Measurements from ENCODE around the gene CD2BP2. TPM values are rescaled to one million over a fixed set of nuclear protein-coding genes. Genes with fewer than 3 reads are reported as not detected.

The CD2BP2 gene
- total and polyA plus RNA-seq, 9 of the 15 experiments (the other 6 are each of a cell fraction or from before 2014, with no cell fraction given) = 3.9 to 51.1 (median 32.8) TPM

- TF ChIP-seq, protein P1, sequence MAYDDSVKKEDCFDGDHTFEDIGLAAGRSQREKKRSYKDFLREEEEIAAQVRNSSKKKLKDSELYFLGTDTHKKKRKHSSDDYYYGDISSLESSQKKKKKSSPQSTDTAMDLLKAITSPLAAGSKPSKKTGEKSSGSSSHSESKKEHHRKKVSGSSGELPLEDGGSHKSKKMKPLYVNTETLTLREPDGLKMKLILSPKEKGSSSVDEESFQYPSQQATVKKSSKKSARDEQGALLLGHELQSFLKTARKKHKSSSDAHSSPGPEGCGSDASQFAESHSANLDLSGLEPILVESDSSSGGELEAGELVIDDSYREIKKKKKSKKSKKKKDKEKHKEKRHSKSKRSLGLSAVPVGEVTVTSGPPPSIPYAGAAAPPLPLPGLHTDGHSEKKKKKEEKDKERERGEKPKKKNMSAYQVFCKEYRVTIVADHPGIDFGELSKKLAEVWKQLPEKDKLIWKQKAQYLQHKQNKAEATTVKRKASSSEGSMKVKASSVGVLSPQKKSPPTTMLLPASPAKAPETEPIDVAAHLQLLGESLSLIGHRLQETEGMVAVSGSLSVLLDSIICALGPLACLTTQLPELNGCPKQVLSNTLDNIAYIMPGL (CRISPR knock-in tag; IDR thresholded peaks at IDR 0.05) = no peak
- TF ChIP-seq HMG20A (CRISPR knock-in tag; conservative IDR thresholded peaks at IDR 0.05) (no peak), ZNF586 (CRISPR knock-in tag; conservative IDR thresholded peaks at IDR 0.05) (no peak), ZNF232 (CRISPR knock-in tag; IDR thresholded peaks at IDR 0.05) (no peak), GABPB2 (CRISPR knock-in tag; conservative IDR thresholded peaks at IDR 0.05) (no peak), MCM2 (IDR thresholded peaks at IDR 0.05; ENCODE audit: low read depth) (no peak), ATF1 (CRISPR knock-in tag; IDR thresholded peaks at IDR 0.05) (no peak), ATF1 (tag; IDR thresholded peaks at IDR 0.05) (peak; percentile 61), MAFK (IDR thresholded peaks at IDR 0.05; ENCODE audit: low read length) (no peak), FUS (optimal IDR thresholded peaks at IDR 0.05; ENCODE audit: low read depth, low read length) (no peak), MTF1 (CRISPR knock-in tag; IDR thresholded peaks at IDR 0.05; ENCODE audit: borderline replicate concordance) (no peak), CREB5 (CRISPR knock-in tag; IDR thresholded peaks at IDR 0.05) (no peak), ZNF23 (CRISPR knock-in tag; IDR thresholded peaks at IDR 0.05) (no peak), ESRRB (CRISPR knock-in tag; IDR thresholded peaks at IDR 0.05; ENCODE audit: borderline replicate concordance) (no peak), ARID3A (IDR thresholded peaks at IDR 0.05; ENCODE audit: borderline replicate concordance, low read depth, low read length) (no peak), JUND (IDR thresholded peaks at IDR 0.05; ENCODE audit: borderline replicate concordance, low read depth, low read length) (peak; percentile 97), JUND (tag; IDR thresholded peaks at IDR 0.05; ENCODE audit: borderline replicate concordance, low read depth, low read length) (peak; percentile 93; the same call in 2 of the 3 replicates), CLOCK (CRISPR knock-in tag; IDR thresholded peaks at IDR 0.05; ENCODE audit: borderline replicate concordance) (no peak), EGR1 (conservative IDR thresholded peaks at IDR 0.05) (peak; percentile 29; the same call in 1 of the 2 replicates), CEBPB (tag; IDR thresholded peaks at IDR 0.05) (no peak), ZFX (CRISPR knock-in tag; IDR thresholded peaks at IDR 0.05) (no peak; the same call in 1 of the 2 replicates), BCOR (IDR thresholded peaks at IDR 0.05) (0 out of 2 replicates have a peak, but pooled peaks have one; percentile 15)
Measured at GRCh38 chr16:30381291-30382041, 26.4 kb upstream of the CD2BP2 start (continued).
